Activated CD8-positive, alpha-beta T cell treated with anti-CD3 and anti-CD28 coated beads, Interleukin-2, amount 10 ng/mL, durations not matched to agents 7 days and 5 days (primary cell): ENCODE data around the gene MAF. TPM values are rescaled to one million over a fixed set of nuclear protein-coding genes. Genes with fewer than 3 reads are reported as not detected.

Source experiments
- ATAC-seq: fragments of 150-1000 bp; cut with Tn5 transposase; one replicate; pipeline ENCODE4 v1.10.0; 2021; ENCODE audit warnings: moderate library complexity
- CTCF ChIA-PET: fragments of 350-600 bp; sonication (Branson Sonifier 250); formaldehyde crosslinking; loops from one replicate; lab custom pipeline; 2021; ENCODE audit warnings: antibody characterized with exemption; lab: Charles Lee
- POLR2A ChIA-PET: fragments of 350-600 bp; sonication (Branson Sonifier 250); formaldehyde crosslinking; loops from one replicate; lab custom pipeline; 2021; ENCODE audit warnings: antibody characterized with exemption; lab: Charles Lee
- DNase-seq: peaks from one replicate; pipeline ENCODE4 v3.0.0-alpha.2; 2020
- H3K27ac Mint-ChIP-seq: one replicate; pipeline ENCODE4 v1.8.0; 2021; ENCODE audit warnings: mild to moderate bottlenecking, mixed read lengths
- H3K27me3 Mint-ChIP-seq: one replicate; pipeline ENCODE4 v1.8.0; 2021; ENCODE audit warnings: low read depth, mixed read lengths
- H3K36me3 Mint-ChIP-seq: one replicate; pipeline ENCODE4 v1.8.0; 2021; ENCODE audit warnings: low read depth, mixed read lengths
- H3K4me1 Mint-ChIP-seq: one replicate; pipeline ENCODE4 v1.8.0; 2021; ENCODE audit warnings: low read depth, mixed read lengths
- H3K4me3 Mint-ChIP-seq: one replicate; pipeline ENCODE4 v1.8.0; 2021; ENCODE audit warnings: mild to moderate bottlenecking, mixed read lengths
- H3K9me3 Mint-ChIP-seq: one replicate; pipeline ENCODE4 v1.8.0; 2022; ENCODE audit warnings: mixed read lengths; ENCODE audit not compliant: insufficient read depth
- total RNA-seq, 2 experiments: library from RNA; stranded (reverse); gene quantifications; one replicate each; pipeline ENCODE4 v1.2.3, GENCODE V29; 2021

MAF gene
- 1 to 10 TPM; 4.3 to 4.6 TPM for total RNA-seq

- peak within 1 kb of the TSS; percentile 84 for H3K27ac Mint-ChIP-seq
- ChIA-PET POLR2A (interaction anchor here (0.6 to 1.2 kb wide), 3 partner anchors 15 to 821 kb away, joined by 3 read pairs; no protein-coding TSS in a partner anchor), CTCF (interaction anchor here (1.0 to 2.2 kb wide), 10 partner anchors 10 to 1476 kb away, joined by 3 to 6 read pairs (median 4); no protein-coding TSS in a partner anchor)
- DNase-seq (peak; percentile 88), ATAC-seq (peak; percentile 78)
- no peaks in the 10 kb centered on the region for H3K36me3 Mint-ChIP-seq
- H3K4me3 Mint-ChIP-seq: peak within 1 kb of the TSS; percentile 84
- H3K9me3 Mint-ChIP-seq: no peaks in the 10 kb centered on the region
- H3K4me1 Mint-ChIP-seq: peaks cover 31% of the 10 kb centered on the region
- H3K27me3 Mint-ChIP-seq: peaks cover 59% of the 10 kb centered on the region
Observed at GRCh38 chr16:79600638-79601091, at the start of gene MAF. Gene MAF, minus strand, starts transcription at chr16:79600737. Its CDS starts 835 bp downstream, at chr16:79599902.

- DNase-seq (no peak), ATAC-seq (no peak)
- CTCF ChIA-PET: no interaction called here
- no peak overlapping the region for H3K27ac Mint-ChIP-seq
- no peak overlapping the region for H3K4me3 Mint-ChIP-seq
- H3K27me3 Mint-ChIP-seq: peaks cover 8% of the 10 kb centered on the region
- no peaks in the 10 kb centered on the region for H3K9me3 Mint-ChIP-seq
- POLR2A ChIA-PET: no interaction called here
- no peaks in the 10 kb centered on the region for H3K36me3 Mint-ChIP-seq
- no peaks in the 10 kb centered on the region for H3K4me1 Mint-ChIP-seq
Observed at GRCh38 chr16:79648826-79649225, 48.3 kb upstream of the MAF start.

DNA sequence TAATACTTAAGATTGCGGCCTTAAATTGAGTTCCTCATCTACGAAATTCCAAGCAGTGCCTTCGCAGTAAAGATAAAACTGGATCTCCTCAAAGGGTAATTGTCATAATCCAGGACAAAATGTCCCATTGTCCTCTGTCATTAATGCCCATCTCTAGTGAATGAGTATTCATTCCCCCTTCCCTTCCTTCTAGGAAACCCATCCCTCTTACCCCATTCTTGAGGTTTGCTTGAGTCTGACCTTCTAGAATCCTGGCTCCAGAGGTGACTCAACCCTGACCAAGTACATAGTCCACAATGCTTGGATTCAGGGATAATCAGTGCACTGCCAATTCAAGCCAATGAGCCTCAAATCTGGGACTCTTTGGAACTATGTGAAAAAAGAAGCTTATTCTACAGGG, 47.0 kb upstream of the MAF start:
- POLR2A ChIA-PET: no interaction called here
- DNase-seq (no peak), ATAC-seq (no peak)
- peaks cover 6% of the 10 kb centered on the region for H3K4me1 Mint-ChIP-seq
- H3K36me3 Mint-ChIP-seq: no peaks in the 10 kb centered on the region
- peaks cover 12% of the 10 kb centered on the region for H3K27me3 Mint-ChIP-seq
- CTCF ChIA-PET: no interaction called here
- H3K9me3 Mint-ChIP-seq: no peaks in the 10 kb centered on the region
- H3K27ac Mint-ChIP-seq: no peak overlapping the region
- H3K4me3 Mint-ChIP-seq: no peak overlapping the region

GRCh38 chr16:79645701-79646100, 45.2 kb upstream of the MAF start:
- Mint-ChIP-seq H3K27me3 (peaks cover 12% of the 10 kb centered on the region), H3K9me3 (no peaks in the 10 kb centered on the region), H3K4me1 (peaks cover 24% of the 10 kb centered on the region), H3K36me3 (no peaks in the 10 kb centered on the region), H3K27ac (no peak overlapping the region), H3K4me3 (no peak overlapping the region)
- ATAC-seq: no peak
- CTCF ChIA-PET: no interaction called here
- POLR2A ChIA-PET: no interaction called here
- no peak for DNase-seq

GRCh38 chr16:79644971-79645667, 44.6 kb upstream of the MAF start:
- ATAC-seq: no peak
- Mint-ChIP-seq H3K4me1 (peaks cover 29% of the 10 kb centered on the region), H3K4me3 (no peak overlapping the region), H3K27me3 (peaks cover 12% of the 10 kb centered on the region), H3K9me3 (no peaks in the 10 kb centered on the region), H3K36me3 (no peaks in the 10 kb centered on the region), H3K27ac (no peak overlapping the region)
- POLR2A ChIA-PET: no interaction called here
- no peak for DNase-seq
- CTCF ChIA-PET: no interaction called here

GRCh38 chr16:79642652-79643051, 42.1 kb upstream of the MAF start:
- POLR2A ChIA-PET: no interaction called here
- no peak for ATAC-seq
- Mint-ChIP-seq H3K4me1 (peaks cover 38% of the 10 kb centered on the region), H3K27ac (no peak overlapping the region), H3K36me3 (no peaks in the 10 kb centered on the region), H3K27me3 (peaks cover 10% of the 10 kb centered on the region), H3K9me3 (no peaks in the 10 kb centered on the region), H3K4me3 (no peak overlapping the region)
- CTCF ChIA-PET: interaction anchor here (1.5 kb wide), 1 partner anchor 41 kb away, joined by 4 read pairs; no protein-coding TSS in a partner anchor
- DNase-seq: no peak

DNA sequence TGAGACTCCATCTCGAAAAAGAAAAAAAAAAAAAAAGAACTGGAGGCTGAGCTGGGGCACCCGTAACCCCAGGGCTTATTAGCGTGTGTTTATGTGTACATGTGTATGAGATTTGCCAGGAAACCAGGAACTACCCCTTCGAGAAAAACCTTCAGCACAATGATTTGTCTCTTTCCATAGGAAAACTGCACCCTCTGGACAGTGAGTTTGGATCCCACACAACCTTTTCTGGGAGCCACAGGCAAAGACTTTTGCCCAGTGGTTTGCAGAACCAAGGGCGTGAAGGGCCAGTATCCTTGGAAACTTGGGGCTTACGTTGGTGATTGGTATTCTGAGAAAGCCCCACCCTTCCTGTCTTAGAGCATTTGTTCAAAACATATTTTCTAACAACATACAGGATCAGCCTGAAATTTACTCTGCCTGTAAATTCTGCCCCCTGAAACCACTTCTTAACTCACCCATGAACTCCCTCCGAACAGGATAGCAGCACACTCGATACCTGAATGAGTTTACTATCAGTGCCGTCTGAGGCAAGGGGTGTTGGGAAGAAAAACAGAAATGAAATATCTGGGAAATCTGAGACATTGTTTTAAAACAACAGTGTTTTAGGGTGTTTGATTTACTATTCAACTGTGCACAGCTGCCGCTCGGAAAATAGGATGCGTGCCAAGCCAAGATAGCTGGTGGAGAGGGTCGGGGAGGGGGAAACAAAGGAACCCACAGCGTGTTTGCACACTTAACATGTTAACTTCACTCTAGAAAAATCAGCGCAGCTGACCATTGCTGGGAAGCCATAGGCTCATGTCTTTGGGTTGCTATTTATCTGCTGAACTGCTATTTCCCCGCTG, 40.2 kb upstream of the MAF start:
- peaks cover 38% of the 10 kb centered on the region for H3K4me1 Mint-ChIP-seq
- H3K9me3 Mint-ChIP-seq: no peaks in the 10 kb centered on the region
- H3K27ac Mint-ChIP-seq: peak overlapping the region; percentile 22
- POLR2A ChIA-PET: interaction anchor here (1.0 kb wide), 1 partner anchor 11 kb away, joined by 3 read pairs; no protein-coding TSS in a partner anchor
- DNase-seq (no peak), ATAC-seq (no peak)
- H3K36me3 Mint-ChIP-seq: no peaks in the 10 kb centered on the region
- CTCF ChIA-PET: interaction anchor here (1.5 kb wide), 1 partner anchor 39 kb away, joined by 4 read pairs; no protein-coding TSS in a partner anchor
- H3K27me3 Mint-ChIP-seq: peaks cover 8% of the 10 kb centered on the region
- no peak overlapping the region for H3K4me3 Mint-ChIP-seq

GRCh38 chr16:79639576-79640311, 39.2 kb upstream of the MAF start:
- DNase-seq (no peak), ATAC-seq (peak; percentile 36)
- Mint-ChIP-seq H3K27ac (peak overlapping the region; percentile 74), H3K4me1 (peaks cover 38% of the 10 kb centered on the region), H3K27me3 (peaks cover 8% of the 10 kb centered on the region), H3K9me3 (no peaks in the 10 kb centered on the region), H3K36me3 (no peaks in the 10 kb centered on the region), H3K4me3 (no peak overlapping the region)
- POLR2A ChIA-PET: interaction anchor here (1.0 kb wide), 1 partner anchor 10 kb away, joined by 3 read pairs; no protein-coding TSS in a partner anchor
- CTCF ChIA-PET: no interaction called here

GRCh38 chr16:79638386-79638785, 37.8 kb upstream of the MAF start:
- Mint-ChIP-seq H3K27me3 (peaks cover 9% of the 10 kb centered on the region), H3K4me1 (peaks cover 38% of the 10 kb centered on the region), H3K27ac (no peak overlapping the region), H3K4me3 (no peak overlapping the region), H3K36me3 (no peaks in the 10 kb centered on the region), H3K9me3 (no peaks in the 10 kb centered on the region)
- CTCF ChIA-PET: no interaction called here
- POLR2A ChIA-PET: no interaction called here
- DNase-seq (no peak), ATAC-seq (no peak)

- Mint-ChIP-seq H3K4me1 (peaks cover 20% of the 10 kb centered on the region), H3K36me3 (no peaks in the 10 kb centered on the region), H3K4me3 (no peak overlapping the region), H3K27ac (no peak overlapping the region), H3K27me3 (peaks cover 6% of the 10 kb centered on the region), H3K9me3 (no peaks in the 10 kb centered on the region)
- DNase-seq (no peak), ATAC-seq (no peak)
- ChIA-PET POLR2A (no interaction called here), CTCF (no interaction called here)
Observed at GRCh38 chr16:79635488-79635887, 35.0 kb upstream of the MAF start.

DNA sequence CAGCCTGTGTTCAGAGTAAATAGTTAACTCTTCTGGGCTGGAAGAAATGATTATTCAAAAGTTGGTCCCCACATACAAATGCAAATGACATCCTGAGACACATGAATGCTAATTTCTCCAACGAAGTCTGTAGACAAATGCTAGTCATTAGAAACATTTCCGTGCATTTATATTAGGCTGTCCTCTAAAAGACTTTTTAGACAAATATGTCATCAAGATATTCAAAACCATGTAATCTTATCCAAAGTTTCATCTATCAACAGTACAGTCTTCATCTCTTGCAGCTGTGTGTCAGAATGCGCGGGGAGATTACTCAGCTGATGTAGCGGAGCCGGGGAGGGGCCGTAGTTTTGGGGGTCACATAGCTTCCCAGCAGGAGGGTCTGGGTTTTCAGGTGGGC, 33.8 kb upstream of the MAF start:
- no peak for ATAC-seq
- DNase-seq: no peak
- POLR2A ChIA-PET: no interaction called here
- H3K4me1 Mint-ChIP-seq: peaks cover 9% of the 10 kb centered on the region
- H3K27me3 Mint-ChIP-seq: peaks cover 6% of the 10 kb centered on the region
- no peaks in the 10 kb centered on the region for H3K36me3 Mint-ChIP-seq
- H3K27ac Mint-ChIP-seq: no peak overlapping the region
- CTCF ChIA-PET: no interaction called here
- H3K4me3 Mint-ChIP-seq: no peak overlapping the region
- H3K9me3 Mint-ChIP-seq: no peaks in the 10 kb centered on the region
